ENCODE results near the gene ADPRHL1.

ADPRHL1 gene

DNA sequence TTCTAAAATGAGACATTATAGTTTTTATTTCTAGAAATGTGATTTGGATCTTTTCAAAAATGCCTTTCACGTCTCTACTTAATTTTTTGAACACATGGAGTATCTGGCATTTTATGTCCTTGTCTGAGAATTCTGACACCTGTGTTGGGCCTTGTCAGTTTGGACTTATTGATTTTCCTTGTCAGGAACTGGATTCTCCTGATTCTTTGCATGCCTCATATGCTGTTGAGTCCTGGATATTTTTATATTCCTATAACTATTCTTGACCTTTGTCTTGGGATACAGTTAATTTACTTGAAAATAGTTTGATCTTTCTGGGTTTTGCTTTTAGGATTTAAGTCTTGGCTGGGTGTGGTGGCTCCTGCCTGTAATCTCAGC lies 10.3 kb downstream of the ADPRHL1 start:
- no peaks in the 10 kb centered on the region for H3K36me3 ChIP-seq (replicated peaks; ENCODE audit: insufficient read depth, low read length)

DNA sequence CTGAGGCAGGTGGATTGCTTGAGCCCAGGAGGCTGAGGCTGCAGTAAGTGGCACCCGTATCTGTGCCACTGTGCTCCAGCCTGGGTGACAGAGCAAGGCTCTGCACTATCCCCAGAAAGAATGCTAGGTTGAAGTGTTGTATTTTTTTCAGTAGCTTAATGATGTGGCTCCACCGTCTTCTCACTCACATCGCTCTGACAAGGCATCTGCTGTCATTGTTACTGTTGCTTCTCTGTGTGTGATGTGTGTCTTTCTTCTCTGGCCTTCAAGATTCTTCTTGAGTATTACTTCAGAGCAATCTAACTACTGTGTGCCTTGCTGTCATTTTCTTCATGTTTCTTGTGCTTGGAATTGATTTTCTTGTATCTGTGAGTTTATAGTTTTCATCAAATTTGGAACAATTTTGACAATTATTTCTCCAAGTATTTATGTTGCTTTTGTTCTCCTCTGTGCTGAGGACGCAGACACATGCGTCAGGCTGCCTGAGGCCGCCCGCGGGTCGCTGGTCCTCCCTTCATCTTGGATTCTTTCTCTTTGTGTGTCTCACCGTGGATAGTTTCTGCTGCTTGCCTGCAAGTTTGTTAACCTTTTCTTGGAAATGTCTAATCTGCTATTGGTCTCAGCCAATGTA lies 10.8 kb downstream of the ADPRHL1 start:
- TF ChIP-seq, protein P1, sequence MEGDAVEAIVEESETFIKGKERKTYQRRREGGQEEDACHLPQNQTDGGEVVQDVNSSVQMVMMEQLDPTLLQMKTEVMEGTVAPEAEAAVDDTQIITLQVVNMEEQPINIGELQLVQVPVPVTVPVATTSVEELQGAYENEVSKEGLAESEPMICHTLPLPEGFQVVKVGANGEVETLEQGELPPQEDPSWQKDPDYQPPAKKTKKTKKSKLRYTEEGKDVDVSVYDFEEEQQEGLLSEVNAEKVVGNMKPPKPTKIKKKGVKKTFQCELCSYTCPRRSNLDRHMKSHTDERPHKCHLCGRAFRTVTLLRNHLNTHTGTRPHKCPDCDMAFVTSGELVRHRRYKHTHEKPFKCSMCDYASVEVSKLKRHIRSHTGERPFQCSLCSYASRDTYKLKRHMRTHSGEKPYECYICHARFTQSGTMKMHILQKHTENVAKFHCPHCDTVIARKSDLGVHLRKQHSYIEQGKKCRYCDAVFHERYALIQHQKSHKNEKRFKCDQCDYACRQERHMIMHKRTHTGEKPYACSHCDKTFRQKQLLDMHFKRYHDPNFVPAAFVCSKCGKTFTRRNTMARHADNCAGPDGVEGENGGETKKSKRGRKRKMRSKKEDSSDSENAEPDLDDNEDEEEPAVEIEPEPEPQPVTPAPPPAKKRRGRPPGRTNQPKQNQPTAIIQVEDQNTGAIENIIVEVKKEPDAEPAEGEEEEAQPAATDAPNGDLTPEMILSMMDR (IDR thresholded peaks at IDR 0.05; ENCODE audit: low read length), result no peak
- TF ChIP-seq EZH2phosphoT487 (IDR thresholded peaks at IDR 0.05; ENCODE audit: low read length), result no peak
- TF ChIP-seq EZH2 (optimal IDR thresholded peaks at IDR 0.05; ENCODE audit: low read depth, low read length), result no peak
- no peaks in the 10 kb centered on the region for H3K9me2 ChIP-seq (replicated peaks; ENCODE audit: insufficient read depth, low read length)
- no peak for DNase-seq
- no peak overlapping the region for H3K9ac ChIP-seq (ENCODE audit: low read length)
- H3K4me3 ChIP-seq (ENCODE audit: low read length), result no peak overlapping the region
- no peaks in the 10 kb centered on the region for H3K4me1 ChIP-seq (ENCODE audit: low read length)
- no peak overlapping the region for H2AFZ ChIP-seq (ENCODE audit: low read length)
- H3F3A ChIP-seq (ENCODE audit: insufficient read depth, low read length), result no peaks in the 10 kb centered on the region
- no peaks in the 10 kb centered on the region for H3K36me3 ChIP-seq (replicated peaks; ENCODE audit: insufficient read depth, low read length)
- no peaks in the 10 kb centered on the region for H3K79me2 ChIP-seq (ENCODE audit: low read length)
- no peaks in the 10 kb centered on the region for H3K27me3 ChIP-seq (replicated peaks; ENCODE audit: insufficient read depth, low read length)
- H3K27ac ChIP-seq (ENCODE audit: low read length), result no peak overlapping the region
- H3K4me2 ChIP-seq (ENCODE audit: low read depth, low read length), result no peak overlapping the region
- H3K9me3 ChIP-seq (replicated peaks; ENCODE audit: insufficient read depth, low read length), result no peaks in the 10 kb centered on the region
- no peaks in the 10 kb centered on the region for H4K20me1 ChIP-seq (ENCODE audit: insufficient read depth, low read length)

More for the DNA sequence above, 10.3 kb downstream of the ADPRHL1 start:
- Histone ChIP-seq H3K9ac (ENCODE audit: low read length) (no peak overlapping the region), H3K4me1 (ENCODE audit: low read length) (no peaks in the 10 kb centered on the region), H3K27me3 (replicated peaks; ENCODE audit: insufficient read depth, low read length) (no peaks in the 10 kb centered on the region), H3K9me3 (replicated peaks; ENCODE audit: insufficient read depth, low read length) (no peaks in the 10 kb centered on the region), H3K4me2 (ENCODE audit: low read depth, low read length) (no peak overlapping the region), H3K4me3 (ENCODE audit: low read length) (no peak overlapping the region), H3F3A (ENCODE audit: insufficient read depth, low read length) (no peaks in the 10 kb centered on the region), H3K79me2 (ENCODE audit: low read length) (no peaks in the 10 kb centered on the region), H2AFZ (ENCODE audit: low read length) (no peak overlapping the region), H3K9me2 (replicated peaks; ENCODE audit: insufficient read depth, low read length) (no peaks in the 10 kb centered on the region), H4K20me1 (ENCODE audit: insufficient read depth, low read length) (no peaks in the 10 kb centered on the region), H3K27ac (ENCODE audit: low read length) (no peak overlapping the region)
- TF ChIP-seq, protein P1 (IDR thresholded peaks at IDR 0.05; ENCODE audit: low read length), result no peak
- TF ChIP-seq EZH2 (optimal IDR thresholded peaks at IDR 0.05; ENCODE audit: low read depth, low read length) (no peak), EZH2phosphoT487 (IDR thresholded peaks at IDR 0.05; ENCODE audit: low read length) (no peak)
- no peak for DNase-seq

DNA sequence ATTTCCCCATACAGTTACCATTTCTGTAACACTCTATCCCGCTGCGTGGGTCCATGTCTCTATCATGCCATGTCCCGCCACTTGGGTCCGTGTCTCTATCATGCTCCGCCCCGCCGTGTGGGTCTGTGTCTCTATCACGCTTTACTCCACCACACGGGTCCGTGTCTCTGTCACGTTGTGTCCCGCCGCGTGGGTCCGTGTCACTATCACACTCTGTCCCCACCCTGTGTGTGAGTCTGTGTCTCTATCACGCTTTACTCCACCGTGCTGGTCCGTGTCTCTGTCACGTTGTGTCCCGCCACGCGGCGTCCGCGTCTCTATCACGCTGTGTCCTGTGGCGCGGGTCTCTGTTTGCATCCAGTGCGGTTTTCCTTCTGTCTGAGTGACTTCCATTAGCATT lies 11.6 kb downstream of the ADPRHL1 start:
- Histone ChIP-seq H3K4me2 (ENCODE audit: low read depth, low read length) (no peak overlapping the region), H3K9me3 (replicated peaks; ENCODE audit: insufficient read depth, low read length) (no peaks in the 10 kb centered on the region), H3K4me1 (ENCODE audit: low read length) (no peaks in the 10 kb centered on the region), H3K36me3 (replicated peaks; ENCODE audit: insufficient read depth, low read length) (no peaks in the 10 kb centered on the region), H3K27me3 (replicated peaks; ENCODE audit: insufficient read depth, low read length) (no peaks in the 10 kb centered on the region), H4K20me1 (ENCODE audit: insufficient read depth, low read length) (no peaks in the 10 kb centered on the region), H3K4me3 (ENCODE audit: low read length) (no peak overlapping the region), H3K79me2 (ENCODE audit: low read length) (no peaks in the 10 kb centered on the region), H3K27ac (ENCODE audit: low read length) (no peak overlapping the region), H3F3A (ENCODE audit: insufficient read depth, low read length) (no peaks in the 10 kb centered on the region), H3K9ac (ENCODE audit: low read length) (no peak overlapping the region), H2AFZ (ENCODE audit: low read length) (no peak overlapping the region), H3K9me2 (replicated peaks; ENCODE audit: insufficient read depth, low read length) (no peaks in the 10 kb centered on the region)
- DNase-seq, result no peak
- no peak for TF ChIP-seq EZH2phosphoT487 (IDR thresholded peaks at IDR 0.05; ENCODE audit: low read length)
- no peak for TF ChIP-seq EZH2 (optimal IDR thresholded peaks at IDR 0.05; ENCODE audit: low read depth, low read length)
- TF ChIP-seq, protein P1 (IDR thresholded peaks at IDR 0.05; ENCODE audit: low read length), result no peak

All from MM.1S (cell line).